Activated naive CD8-positive, alpha-beta T cell (primary cell): Measurements from ENCODE around the gene M1AP.
A peak's percentile ranks its signal among the peaks of the same experiment; 100 is the strongest.

Source experiments
- H3K27ac Mint-ChIP-seq: one replicate; pipeline ENCODE4 v1.8.0; 2021; ENCODE audit warnings: mixed read lengths
- H3K27me3 Mint-ChIP-seq: one replicate; pipeline ENCODE4 v1.8.0; 2021; ENCODE audit warnings: mixed read lengths
- H3K36me3 Mint-ChIP-seq: one replicate; pipeline ENCODE4 v1.8.0; 2021; ENCODE audit warnings: mixed read lengths
- H3K4me1 Mint-ChIP-seq: one replicate; pipeline ENCODE4 v1.8.0; 2021; ENCODE audit warnings: low read depth, mixed read lengths
- H3K4me3 Mint-ChIP-seq: one replicate; pipeline ENCODE4 v1.8.0; 2021; ENCODE audit warnings: mild to moderate bottlenecking, mixed read lengths
- H3K9me3 Mint-ChIP-seq: one replicate; pipeline ENCODE4 v1.8.0; 2021; ENCODE audit warnings: low read depth, mixed read lengths

M1AP gene

GRCh38 chr2:74510272-74510671 is 137.9 kb downstream of the M1AP start:
- Mint-ChIP-seq H3K36me3 (peaks cover 5% of the 10 kb centered on the region), H3K27ac (no peak overlapping the region), H3K4me1 (peaks cover 32% of the 10 kb centered on the region), H3K4me3 (no peak overlapping the region), H3K9me3 (no peaks in the 10 kb centered on the region), H3K27me3 (peaks cover 23% of the 10 kb centered on the region)

GRCh38 chr2:74507926-74508520 is 140.1 kb downstream of the M1AP start:
- H3K9me3 Mint-ChIP-seq = no peaks in the 10 kb centered on the region
- peaks cover 26% of the 10 kb centered on the region for H3K27me3 Mint-ChIP-seq
- peaks cover 43% of the 10 kb centered on the region for H3K4me1 Mint-ChIP-seq
- H3K4me3 Mint-ChIP-seq = peak overlapping the region; percentile 100
- peaks cover 16% of the 10 kb centered on the region for H3K36me3 Mint-ChIP-seq
- H3K27ac Mint-ChIP-seq = peak overlapping the region; percentile 100
